ENCODE data around the gene LNP1.
"Not testable (repeated sequence)": the region's sequence is repeated elsewhere in the genome, so short reads cannot be mapped to it uniquely, and the experiment has no call there.

Gene LNP1

GRCh38 chr3:100400780-100401673 lies at the start of gene LNP1, which contains the start of gene TOMM70:
LNP1 (plus strand) TSS chr3:100401539; CDS start chr3:100429730, 28,191 bp downstream.
TOMM70 (minus strand) TSS chr3:100401089; CDS start chr3:100400949, 140 bp downstream.
- DNase-seq: peak; percentile 97

- not testable (repeated sequence) for DNase-seq
Measured at GRCh38 chr3:100351770-100352169, 49.6 kb upstream of the LNP1 start.

- no peak for DNase-seq
Measured at GRCh38 chr3:100352296-100353231, 48.8 kb upstream of the LNP1 start.

- DNase-seq: no peak
Measured at GRCh38 chr3:100354850-100355249, 46.5 kb upstream of the LNP1 start.

- no peak for DNase-seq
Measured at GRCh38 chr3:100358413-100358812, 42.9 kb upstream of the LNP1 start.

GRCh38 chr3:100359035-100359434 lies 42.3 kb upstream of the LNP1 start:
- no peak for DNase-seq

- DNase-seq: no peak
Measured at GRCh38 chr3:100360757-100361496, 40.4 kb upstream of the LNP1 start.

- no peak for DNase-seq
Measured at GRCh38 chr3:100361897-100362296, 39.4 kb upstream of the LNP1 start.

GRCh38 chr3:100364421-100364820 lies 36.9 kb upstream of the LNP1 start:
- DNase-seq: no peak

- DNase-seq: no peak
Measured at GRCh38 chr3:100366424-100366823, 34.9 kb upstream of the LNP1 start.

- no peak for DNase-seq
Measured at GRCh38 chr3:100368441-100368840, 32.9 kb upstream of the LNP1 start.

- DNase-seq: no peak
Measured at GRCh38 chr3:100370756-100371155, 30.6 kb upstream of the LNP1 start.

- DNase-seq: no peak
Measured at GRCh38 chr3:100374521-100374920, 26.8 kb upstream of the LNP1 start.

GRCh38 chr3:100376301-100376700 lies 25.0 kb upstream of the LNP1 start:
- DNase-seq: no peak

GRCh38 chr3:100384733-100385525 lies 16.4 kb upstream of the LNP1 start:
- DNase-seq: no peak

GRCh38 chr3:100386437-100387074 lies 14.8 kb upstream of the LNP1 start:
- no peak for DNase-seq

- no peak for DNase-seq
Measured at GRCh38 chr3:100389025-100389424, 12.3 kb upstream of the LNP1 start.

- DNase-seq: no peak
Measured at GRCh38 chr3:100395679-100396431, 5.5 kb upstream of the LNP1 start.

- DNase-seq: no peak
Measured at GRCh38 chr3:100396967-100397366, 4.4 kb upstream of the LNP1 start.

GRCh38 chr3:100399341-100400071 lies 1.8 kb upstream of the LNP1 start:
- no peak for DNase-seq

Measured in DMS53 (cell line).